ENCODE measurements around the gene DENND5A. TPM values are rescaled to one million over a fixed set of nuclear protein-coding genes. Genes with fewer than 3 reads are reported as not detected.

DENND5A gene
- total and polyA plus RNA-seq, 10 of the 15 experiments (the other 5 are each of a cell fraction or from before 2014, with no cell fraction given), result 15.6 to 157 (median 85.1) TPM

- in situ Hi-C loops (cut with MboI) (no loop called here), intact Hi-C loops (cut with micrococcal nuclease; ENCODE audit: unreplicated experiment) (no loop called here)
- no peaks in the 10 kb centered on the region for H4K20me1 ChIP-seq (ENCODE audit: control insufficient read depth, insufficient read depth)
- H3K27me3 ChIP-seq (replicated peaks in 1 of 2; ENCODE audit: control insufficient read depth in 2 of 2, insufficient read depth in 2 of 2, low read length in 1 of 2), result no peaks in the 10 kb centered on the region
- H3K4me3 ChIP-seq, result no peak overlapping the region
- DNase-seq (ENCODE audit: low read depth, low spot score), result no peak
- H3K9me3 ChIP-seq (replicated peaks; ENCODE audit: control insufficient read depth, insufficient read depth, low read length), result no peaks in the 10 kb centered on the region
- FAIRE-seq, result no peak
- ATAC-seq, result no peak
- SMC1A ChIA-PET (ENCODE audit: uncharacterized antibody, unreplicated experiment), result interaction anchor here (0.8 kb wide), 1 partner anchor 61 kb away, joined by 4 read pairs; no protein-coding TSS in a partner anchor
- H3K9ac ChIP-seq (ENCODE audit: control insufficient read depth, insufficient read depth, low read length), result no peak overlapping the region
- POLR2A ChIA-PET, result interaction anchor here (0.6 to 1.2 kb wide), 2 partner anchors 39 to 87 kb away, joined by 3 to 5 read pairs; no protein-coding TSS in a partner anchor
- H3K27ac ChIP-seq (ENCODE audit: control insufficient read depth, insufficient read depth), result no peak overlapping the region
- CTCF ChIA-PET, result interaction anchor here (0.6 to 1.0 kb wide), 3 partner anchors 18 to 976 kb away, joined by 3 to 5 read pairs (median 3); no protein-coding TSS in a partner anchor
- H3K36me3 ChIP-seq (ENCODE audit: control insufficient read depth in 2 of 2, insufficient read depth in 2 of 2, low read length in 1 of 2), result no peaks in the 10 kb centered on the region
- no peak overlapping the region for H2AFZ ChIP-seq (ENCODE audit: control insufficient read depth, low read depth, low read length)
- RAD21 ChIA-PET (ENCODE audit: unreplicated experiment), result interaction anchor here (0.5 kb wide), 1 partner anchor 52 kb away, joined by 3 read pairs; no protein-coding TSS in a partner anchor
- 92% methylated on average over 4 of the region's 5 CpGs for WGBS (ENCODE audit: insufficient coverage, insufficient replicate concordance, low lambda C conversion rate, missing lambda C conversion rate)
- TF ChIP-seq FOS (IDR thresholded peaks at IDR 0.05; ENCODE audit: borderline replicate concordance, extremely low read depth, insufficient read length) (no peak), YY1 (IDR thresholded peaks at IDR 0.05; ENCODE audit: low read depth, low read length) (no peak), WRNIP1 (IDR thresholded peaks at IDR 0.05; ENCODE audit: borderline replicate concordance, low read depth, low read length) (no peak), RELA (IDR thresholded peaks at IDR 0.05; ENCODE audit: borderline replicate concordance, partially characterized antibody) (no peak), SP1 (IDR thresholded peaks at IDR 0.05; ENCODE audit: low read depth, low read length) (no peak), BCL11A (IDR thresholded peaks at IDR 0.05; ENCODE audit: low read depth, low read length) (no peak), IKZF1 (conservative IDR thresholded peaks at IDR 0.05) (no peak), CREB1 (IDR thresholded peaks at IDR 0.05; ENCODE audit: low read depth) (no peak), FOXK2 (IDR thresholded peaks at IDR 0.05) (no peak)
- peaks cover 25% of the 10 kb centered on the region for H3K79me2 ChIP-seq (ENCODE audit: control insufficient read depth, insufficient read depth, low read length)
- peaks cover 6% of the 10 kb centered on the region; the same call in 1 of the 2 replicates for H3K4me1 ChIP-seq (ENCODE audit: control insufficient read depth, insufficient read depth, low read length)
- H3K4me2 ChIP-seq (ENCODE audit: control insufficient read depth, insufficient read depth), result no peak overlapping the region
- BruUV-seq (replicated peaks), result no TSS peak
Measured at GRCh38 chr11:9228091-9228490, 37.1 kb downstream of the DENND5A start.
